Heart right ventricle (tissue), 16 donors: ENCODE measurements around the gene FAM174B. TPM values are rescaled to one million over a fixed set of nuclear protein-coding genes. Genes with fewer than 3 reads are reported as not detected.

Source experiments
- ATAC-seq, 8 donors: fragments of 200-7000 bp; cut with Tn5 transposase; one replicate each; pipeline ENCODE4 v1.9.1; 2020; ENCODE audit warnings: mild to moderate bottlenecking in 8 of 8, moderate library complexity in 8 of 8, moderate number of reproducible peaks in 1 of 8
- DNase-seq, 2 donors: peaks; one replicate each; pipeline ENCODE4 v3.0.0-alpha.2; 2020
- H3K27ac ChIP-seq, 10 donors: fragments of 200-600 bp; sonication (generic) in 2 of 10; one replicate each; pipeline versions ENCODE4 v1.5.0 to v1.8.0; 2020 to 2022; ENCODE audit warnings: mild to moderate bottlenecking in 3 of 10
- H3K27me3 ChIP-seq, 7 donors: fragments of 200-600 bp; one replicate each; pipeline ENCODE4 v1.8.0; 2021 to 2022; ENCODE audit warnings: mild to moderate bottlenecking in 2 of 7
- H3K36me3 ChIP-seq, 9 donors: fragments of 200-600 bp; sonication (generic) in 1 of 9; one replicate each; pipeline versions ENCODE4 v1.5.0 to v1.8.0; 2020 to 2022; ENCODE audit warnings: mild to moderate bottlenecking in 2 of 9
- H3K4me1 ChIP-seq, 9 donors: fragments of 200-600 bp; sonication (generic) in 1 of 9; one replicate each; pipeline versions ENCODE4 v1.5.0 to v1.8.0; 2020 to 2022; ENCODE audit warnings: mild to moderate bottlenecking in 4 of 9
- H3K4me3 ChIP-seq, 10 donors: fragments of 200-600 bp; sonication (generic) in 2 of 10; one replicate each; pipeline versions ENCODE4 v1.5.0 to v1.8.0; 2020 to 2022; ENCODE audit warnings: mild to moderate bottlenecking in 7 of 10, moderate library complexity in 2 of 10
- H3K9me3 ChIP-seq, 11 donors: fragments of 200-600 bp in 10 of 11; sonication (generic) in 2 of 11; one replicate each; pipeline versions ENCODE4 v1.5.0 to v1.8.0; 2013 to 2022; ENCODE audit warnings: mild to moderate bottlenecking in 2 of 11, control low read depth in 1 of 11, moderate library complexity in 1 of 11
- WGBS, 2 donors: extraction: QIAGEN DNeasy Blood & Tissue Kit; methylation state at CpG; one replicate each; pipeline ENCODE4 v1.1.7; 2013; ENCODE audit warnings: inconsistent platforms in 1 of 2; 5-methylcytosine and 5-hydroxymethylcytosine counted together
- intact Hi-C, 10 donors: fragments of 100-400 bp; cut with DNase I; formaldehyde crosslinking; loops; one replicate each; pipeline versions ENCODE4 v1.11.1 to v1.14.2; 2022
- polyA plus RNA-seq, 2 donors: library from polyadenylated mRNA; stranded (reverse); fragments of 200-250 nt; gene quantifications; one replicate each; pipeline ENCODE4 v1.2.3, GENCODE V29; 2013
- total RNA-seq, 10 donors: library from RNA; stranded (reverse); fragmentation: NEBNext Ultra II Directional in 3 of 10; extraction: Animal tissue kit (Norgen Biotek cat#: 25700) in 3 of 10; gene quantifications; one replicate each; pipeline versions ENCODE4 v1.2.1 to v1.2.4, GENCODE V29; 2021 to 2023
- TF ChIP-seq, protein P1 (sequence below), 9 donors: fragments of 200-600 bp; sonication (generic) in 2 of 9; IDR thresholded peaks; one replicate each; pipeline versions ENCODE4 v1.5.0 to v1.8.0; 2021 to 2022; ENCODE audit warnings: antibody characterized with exemption in 9 of 9, mild to moderate bottlenecking in 5 of 9, moderate library complexity in 1 of 9
- donor health status: Arrhythmogenic right ventricular cardiomyopathy.
- donor health status: ischemic (EF 13 %, LVEDD 7.1; RV severe dilation, severe dysfunction).
- donor health status: healthy with polysubstance abuse.
- donor health status: DM: no; HTN: yes; CAD: no.
- donor health status: DM: no; HTN: no; CAD: no.
- donor health status: ischemic (EF 25% LVEDD 6.9; RV normal size, moderate dysfunction).
- donor health status: ischemic (EF 25% LVEDD 5.7; RV mildly dilated, moderate dysfunction).
- donor health status: healthy.
- donor health status: DM: yes; HTN: yes; CAD: no.
- donor health status: Ischemic cardiomyopathy.
- donor health status: ischemic (EF 35%, LVEDD 5.7; RV mildly dilated, moderate dysfunction).
- donor health status: nonischemic (EF 11% LVEDD 7.7; RV severe dilation, severe dysfunction).
- donor health status: DM: yes; HTN: yes; CAD: no.
- donor health status: PGD.
- donor health status: ischemic (EF 29% LVEDD 5.4; RV normal size, mild dysfunction).
- donor health status: nonischemic (EF 23%, LVEDD 6.1; RV moderate dilation, normal function).

FAM174B gene
- total and polyA plus RNA-seq, 12 donors: 6.1 to 16.9 (median 10.8) TPM

DNA sequence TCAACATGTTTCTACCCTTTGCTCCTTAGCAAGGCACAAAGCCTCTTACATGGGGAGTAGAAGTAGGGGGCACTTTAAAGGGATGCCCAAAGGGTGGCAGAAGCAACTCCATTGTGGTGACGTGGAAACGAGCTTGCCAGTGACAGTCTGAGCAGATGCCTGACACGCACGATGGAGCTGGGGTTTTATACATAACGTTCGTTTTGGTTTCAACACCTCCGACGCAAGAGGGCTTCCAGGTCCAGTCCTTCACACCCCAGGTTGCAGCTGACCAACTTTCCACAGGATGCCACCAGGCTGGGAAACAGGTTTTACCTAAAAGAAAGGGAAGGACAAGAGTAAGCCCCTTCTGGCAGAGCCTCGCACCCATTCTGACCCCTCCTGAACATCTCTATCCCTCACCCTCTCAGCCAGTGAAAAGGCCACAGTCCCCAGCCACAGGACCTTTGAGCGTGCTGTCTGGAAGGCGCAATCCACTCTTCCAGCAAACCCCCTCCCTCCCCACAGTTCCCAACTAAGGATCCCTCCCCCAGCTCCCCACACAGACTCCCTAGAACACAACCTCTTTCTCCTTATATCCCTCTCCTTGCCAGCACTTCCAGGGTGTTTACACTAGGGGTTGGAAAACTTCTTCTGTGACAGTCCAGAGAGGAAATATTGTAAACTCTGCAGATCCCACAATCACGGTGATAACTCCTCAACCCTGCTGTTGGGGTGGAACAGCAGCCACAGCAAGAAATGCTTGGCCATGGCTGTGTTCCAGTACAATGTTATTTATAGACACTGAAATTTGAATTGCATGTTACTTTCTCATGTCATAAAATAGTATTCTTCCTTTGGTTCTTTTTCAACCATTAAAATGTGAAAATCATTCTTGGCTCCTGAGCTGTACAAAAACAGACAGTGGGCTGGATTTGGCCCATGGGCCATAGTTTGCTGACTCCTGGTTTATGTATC, 36.2 kb downstream of the FAM174B start:
- intact Hi-C loops: loop anchor here in 5 of 10 donors (5.0 to 10.0 kb wide), 5 partner anchors 38 to 95 kb away; partner anchors contain the start of gene FAM174B (in 1 of the 5)
- Histone ChIP-seq H3K36me3 (no peaks in the 10 kb centered on the region), H3K4me3 (no peak overlapping the region), H3K4me1 (peaks cover 8 to 50% (median 36%) of the 10 kb centered on the region in 9 donors), H3K9me3 (no peaks in the 10 kb centered on the region), H3K27ac (peak overlapping the region in 8 of 10 donors; percentile 22 to 63 (median 56)), H3K27me3 (no peaks in the 10 kb centered on the region)
- DNase-seq: no peak
- peak in 5 of 8 donors; percentile 20 to 40 (median 32) for ATAC-seq
- 68 to 70% methylated on average over 12 of the region's 12 CpGs for WGBS, 2 donors
- TF ChIP-seq, protein P1, sequence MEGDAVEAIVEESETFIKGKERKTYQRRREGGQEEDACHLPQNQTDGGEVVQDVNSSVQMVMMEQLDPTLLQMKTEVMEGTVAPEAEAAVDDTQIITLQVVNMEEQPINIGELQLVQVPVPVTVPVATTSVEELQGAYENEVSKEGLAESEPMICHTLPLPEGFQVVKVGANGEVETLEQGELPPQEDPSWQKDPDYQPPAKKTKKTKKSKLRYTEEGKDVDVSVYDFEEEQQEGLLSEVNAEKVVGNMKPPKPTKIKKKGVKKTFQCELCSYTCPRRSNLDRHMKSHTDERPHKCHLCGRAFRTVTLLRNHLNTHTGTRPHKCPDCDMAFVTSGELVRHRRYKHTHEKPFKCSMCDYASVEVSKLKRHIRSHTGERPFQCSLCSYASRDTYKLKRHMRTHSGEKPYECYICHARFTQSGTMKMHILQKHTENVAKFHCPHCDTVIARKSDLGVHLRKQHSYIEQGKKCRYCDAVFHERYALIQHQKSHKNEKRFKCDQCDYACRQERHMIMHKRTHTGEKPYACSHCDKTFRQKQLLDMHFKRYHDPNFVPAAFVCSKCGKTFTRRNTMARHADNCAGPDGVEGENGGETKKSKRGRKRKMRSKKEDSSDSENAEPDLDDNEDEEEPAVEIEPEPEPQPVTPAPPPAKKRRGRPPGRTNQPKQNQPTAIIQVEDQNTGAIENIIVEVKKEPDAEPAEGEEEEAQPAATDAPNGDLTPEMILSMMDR (IDR thresholded peaks at IDR 0.05): no peak

DNA sequence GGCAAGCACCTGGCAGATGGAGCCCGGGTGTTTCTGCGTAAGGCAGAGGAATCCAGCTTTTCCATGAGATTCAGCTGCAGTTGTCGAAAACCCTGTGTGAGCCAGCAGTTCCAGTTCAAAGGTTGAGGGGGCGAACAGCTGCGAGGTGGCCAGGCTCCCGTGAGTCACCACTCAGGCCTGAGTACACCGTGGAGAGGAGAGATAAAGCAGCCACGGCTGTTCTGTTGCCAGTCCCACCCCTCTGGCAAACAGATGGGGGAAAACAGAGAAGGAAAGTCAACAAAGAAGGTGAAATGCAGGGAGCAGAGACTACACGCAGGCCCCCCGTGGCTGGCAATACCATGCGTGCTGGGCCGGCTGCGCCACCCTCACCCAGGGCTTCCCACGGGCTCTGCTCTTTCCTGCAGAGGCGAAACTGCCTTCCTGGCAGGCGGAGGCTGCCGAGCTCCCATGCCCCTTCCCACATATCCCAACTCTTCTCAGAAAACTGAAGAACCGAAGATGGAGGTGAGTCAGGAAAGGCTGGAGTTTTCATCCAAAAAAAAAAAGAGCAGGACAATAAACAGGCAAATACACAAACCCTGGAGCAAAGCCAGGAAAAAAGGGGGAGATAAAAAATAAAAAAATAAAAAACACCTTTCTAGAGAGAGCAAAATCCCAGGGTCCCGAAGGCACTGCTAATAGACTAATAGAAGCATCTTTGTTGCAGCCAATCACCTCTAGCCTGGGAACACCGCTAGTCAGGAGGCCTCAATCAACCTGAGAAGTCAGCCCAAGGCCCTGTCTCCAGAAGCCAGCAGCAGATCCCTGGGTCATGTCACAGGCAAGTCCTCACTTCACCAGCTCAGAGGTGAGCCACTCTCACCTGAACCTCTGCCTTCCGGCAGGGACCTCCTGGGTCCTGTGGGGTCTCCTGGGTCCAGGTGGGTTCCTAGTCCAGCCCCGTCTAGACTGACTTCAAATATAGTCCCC, 37.7 kb downstream of the FAM174B start:
- peaks cover 8 to 39% (median 25%) of the 10 kb centered on the region in 9 donors for H3K4me1 ChIP-seq
- WGBS, 2 donors: 63 to 69% methylated on average over 22 of the region's 22 CpGs
- H3K9me3 ChIP-seq: no peaks in the 10 kb centered on the region
- intact Hi-C loops: loop anchor here in 4 of 10 donors (5.0 to 10.0 kb wide), 4 partner anchors 39 to 93 kb away; partner anchors contain the start of gene FAM174B (in 1 of the 4)
- peak overlapping the region in 8 of 10 donors; percentile 30 to 65 (median 40) for H3K27ac ChIP-seq
- DNase-seq (peak; percentile 59 to 66), ATAC-seq (peak; percentile 62 to 96 (median 88))
- H3K4me3 ChIP-seq: no peak overlapping the region
- H3K27me3 ChIP-seq: no peaks in the 10 kb centered on the region
- TF ChIP-seq, protein P1 (IDR thresholded peaks at IDR 0.05): no peak
- no peaks in the 10 kb centered on the region for H3K36me3 ChIP-seq

DNA sequence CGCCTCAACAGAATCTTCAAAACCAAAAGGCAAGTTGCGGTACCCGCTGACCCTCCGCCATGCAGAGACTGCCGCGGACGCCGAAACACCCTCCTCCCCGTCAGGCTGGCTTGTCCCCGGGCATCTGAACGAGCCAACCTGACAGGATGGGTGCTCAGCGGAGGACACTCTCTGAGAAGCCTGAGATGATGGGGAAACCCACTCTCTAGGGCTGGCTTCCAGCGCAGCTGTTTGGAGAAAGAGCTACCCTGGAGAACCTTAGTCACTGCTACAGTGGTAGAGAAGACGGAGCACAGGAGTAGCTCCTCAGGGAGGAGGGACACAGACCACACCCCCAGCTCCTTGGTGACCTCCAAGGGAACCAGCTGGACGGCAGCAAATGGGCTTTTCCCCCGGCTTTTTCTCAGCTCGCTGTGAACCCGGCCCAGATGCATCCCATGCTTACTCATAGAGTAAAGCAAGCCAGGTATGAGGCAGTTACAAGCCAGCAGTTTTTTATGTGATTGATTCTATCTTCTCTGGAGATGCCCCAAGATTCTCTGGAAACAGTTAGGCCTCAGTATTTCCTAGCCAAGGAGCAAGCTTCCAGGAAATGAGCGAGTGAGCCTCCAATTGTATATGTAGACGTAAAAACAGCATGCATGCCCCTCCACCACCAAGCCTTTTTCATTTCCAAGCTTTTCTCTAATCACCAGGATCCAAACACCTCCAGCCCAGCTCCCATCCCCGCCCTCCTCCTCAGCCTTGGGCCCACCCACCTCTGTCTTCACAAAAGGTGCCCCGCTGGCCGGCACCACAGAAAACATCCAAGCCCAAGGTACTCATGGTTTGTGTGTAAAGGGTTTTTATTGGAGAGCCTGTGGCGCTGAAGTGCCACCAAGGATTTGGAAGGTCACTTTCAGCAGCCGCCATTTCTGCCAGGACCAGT, 38.7 kb downstream of the FAM174B start:
- Histone ChIP-seq H3K36me3 (no peaks in the 10 kb centered on the region), H3K9me3 (no peaks in the 10 kb centered on the region), H3K27ac (peak overlapping the region in 8 of 10 donors; percentile 30 to 65 (median 40)), H3K4me3 (no peak overlapping the region), H3K4me1 (peaks cover 8 to 39% (median 25%) of the 10 kb centered on the region in 9 donors), H3K27me3 (no peaks in the 10 kb centered on the region)
- TF ChIP-seq, protein P1 (IDR thresholded peaks at IDR 0.05): no peak
- no peak for DNase-seq
- ATAC-seq: peak in 1 of 8 donors; percentile 9
- intact Hi-C loops: loop anchor here in 4 of 10 donors (5.0 to 10.0 kb wide), 4 partner anchors 40 to 92 kb away; partner anchors contain the start of gene FAM174B (in 1 of the 4)
- WGBS, 2 donors: 91 to 93% methylated on average over 25 of the region's 25 CpGs
